Fibroblast of the conjunctiva (primary cell): ENCODE data around the gene PON1.

Experiments used
- DNase-seq: peaks from one replicate; pipeline ENCODE4 v3.0.0-alpha.2; 2010; ENCODE audit warnings: low read depth

PON1 gene

DNA sequence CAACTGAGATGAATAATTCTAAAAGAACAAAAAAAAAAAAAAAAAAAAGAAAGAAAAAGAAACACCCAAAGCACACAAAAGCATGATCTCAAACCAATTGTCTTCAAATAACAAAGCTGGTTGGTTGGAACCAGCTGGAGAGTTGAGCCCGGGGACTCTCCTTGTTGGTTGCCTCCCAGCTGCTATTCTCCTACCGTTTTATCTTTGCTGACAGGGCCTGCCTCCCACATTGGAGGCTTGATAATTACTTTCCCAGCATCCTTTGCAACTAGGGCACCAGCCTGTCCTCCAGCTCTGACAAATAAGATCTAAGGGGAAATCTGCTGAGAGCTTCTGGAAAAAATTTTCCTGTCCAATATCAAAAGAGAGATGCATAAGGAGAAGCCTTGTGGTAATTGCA, 6.8 kb downstream of the PON1 start:
- DNase-seq = no peak

DNA sequence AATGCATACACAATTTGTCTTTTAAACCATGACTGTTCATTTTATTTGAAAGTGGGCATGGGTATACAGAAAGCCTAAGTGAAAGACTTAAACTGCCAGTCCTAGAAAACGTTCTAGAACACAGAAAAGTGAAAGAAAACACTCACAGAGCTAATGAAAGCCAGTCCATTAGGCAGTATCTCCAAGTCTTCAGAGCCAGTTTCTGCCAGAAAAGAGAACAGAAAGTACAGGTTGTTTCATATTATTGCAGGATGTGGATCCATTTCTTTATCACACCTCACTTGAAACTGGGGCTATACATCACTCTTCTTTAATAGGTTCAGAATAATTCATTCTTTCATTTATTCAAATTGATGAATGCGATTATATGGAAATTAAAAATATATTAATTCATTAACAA, 7.7 kb downstream of the PON1 start:
- no peak for DNase-seq

DNA sequence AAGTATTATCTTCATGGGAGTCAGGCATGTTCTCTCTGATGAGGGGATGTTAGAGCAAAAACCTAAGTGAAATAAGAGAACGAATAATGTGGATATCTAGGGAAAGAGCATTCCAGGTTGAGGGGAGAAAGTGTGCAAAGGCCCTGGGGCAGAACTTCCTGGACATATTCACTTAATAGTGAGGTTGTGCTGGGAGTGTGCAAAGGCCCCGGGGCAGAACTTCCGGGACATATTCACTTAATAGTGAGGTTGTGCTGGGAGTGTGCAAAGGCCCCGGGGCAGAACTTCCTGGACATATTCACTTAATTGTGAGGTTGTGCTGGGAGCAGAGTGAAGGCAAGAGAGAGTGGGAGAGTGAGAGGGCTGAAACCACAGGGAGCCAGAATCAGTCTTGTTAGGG, 11.8 kb downstream of the PON1 start:
- no peak for DNase-seq

DNA sequence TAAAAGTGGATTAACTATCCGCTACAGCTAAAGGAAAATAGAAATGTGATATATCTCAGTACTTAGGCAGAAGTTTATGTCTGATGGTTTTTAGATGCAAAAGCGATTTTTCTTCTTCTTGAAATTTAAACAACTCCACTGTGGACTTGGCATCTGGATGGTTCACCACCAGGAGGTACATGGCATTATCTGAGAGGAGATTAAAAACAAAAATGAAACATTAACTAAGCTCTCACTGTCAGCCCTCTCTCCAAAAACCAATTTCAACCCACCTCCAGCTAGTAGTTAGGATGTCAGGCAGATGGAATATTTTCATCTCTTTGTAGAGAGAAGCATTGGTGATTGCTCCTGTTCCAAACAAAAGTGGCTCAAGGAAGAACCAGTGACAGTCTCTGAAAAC, 12.9 kb downstream of the PON1 start:
- no peak for DNase-seq

DNA sequence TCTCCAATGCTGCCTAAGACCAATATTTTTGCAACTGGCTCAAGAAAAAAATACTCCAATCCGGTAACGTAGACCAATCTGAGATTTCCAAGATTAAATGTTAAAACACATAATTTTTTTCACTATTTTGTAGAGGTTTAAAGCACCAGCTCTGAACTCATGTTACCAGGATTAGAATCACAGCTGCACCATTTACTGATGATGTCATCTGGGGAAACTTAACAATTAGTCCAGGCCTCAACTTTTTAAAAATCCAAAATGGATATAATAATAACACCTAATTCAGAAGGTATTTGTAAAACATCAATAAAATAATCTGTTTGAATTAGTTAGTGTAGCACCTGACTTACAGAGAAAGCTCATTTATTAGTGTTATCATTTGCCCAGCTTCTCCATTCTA, 14.4 kb downstream of the PON1 start:
- DNase-seq = no peak

DNA sequence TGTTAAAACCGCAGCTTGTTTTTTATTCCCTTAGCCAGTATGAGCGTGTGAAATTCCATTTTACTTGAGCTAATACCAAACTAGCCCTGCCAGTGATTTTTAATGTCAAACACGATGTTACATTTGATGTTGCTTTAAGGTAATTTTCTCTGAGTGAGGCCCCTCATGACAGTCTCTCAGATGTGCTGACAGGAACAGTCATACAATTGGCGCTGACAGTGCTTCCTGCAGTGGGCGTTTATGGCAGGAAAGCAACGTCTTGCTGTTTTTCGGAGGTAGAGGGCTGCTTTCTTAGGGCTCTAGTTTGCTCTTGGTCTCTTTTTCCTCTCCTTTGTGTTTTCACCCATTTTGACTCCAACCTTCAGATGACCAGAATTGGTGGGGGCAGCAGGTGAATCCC, 19.3 kb downstream of the PON1 start:
- no peak for DNase-seq

GRCh38 chr7:95303013-95303905, 21.1 kb downstream of the PON1 start:
- DNase-seq = no peak

DNA sequence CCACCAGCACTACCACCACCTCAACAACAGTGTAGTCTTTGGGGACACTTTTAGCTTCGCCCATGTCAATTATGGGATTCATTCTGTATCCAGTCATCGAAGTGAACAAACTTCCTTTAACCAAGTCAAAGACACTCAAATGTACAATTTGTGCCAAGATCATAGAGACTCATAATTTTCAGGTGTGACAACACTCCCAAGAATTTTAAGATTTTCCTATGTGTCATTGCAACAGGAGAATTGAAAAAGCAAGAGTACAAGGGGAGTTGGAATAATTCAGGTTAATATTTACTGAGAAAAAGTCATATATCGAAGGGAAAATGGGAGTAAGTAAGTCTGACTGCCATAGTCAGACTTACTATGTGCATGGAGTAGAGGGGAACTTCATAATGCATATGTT, 26.2 kb downstream of the PON1 start:
- no peak for DNase-seq

- DNase-seq = no peak
Observed at GRCh38 chr7:95297041-95297440, 27.3 kb downstream of the PON1 start.

GRCh38 chr7:95296456-95296855, 27.9 kb downstream of the PON1 start:
- no peak for DNase-seq

- no peak for DNase-seq
Observed at GRCh38 chr7:95295397-95295796, 28.9 kb downstream of the PON1 start.

GRCh38 chr7:95290166-95290830, 34.0 kb downstream of the PON1 start:
- DNase-seq = no peak

- DNase-seq = no peak
Observed at GRCh38 chr7:95286096-95286495, 38.2 kb downstream of the PON1 start.

- DNase-seq = no peak
Observed at GRCh38 chr7:95279417-95279816, 44.9 kb downstream of the PON1 start.

DNA sequence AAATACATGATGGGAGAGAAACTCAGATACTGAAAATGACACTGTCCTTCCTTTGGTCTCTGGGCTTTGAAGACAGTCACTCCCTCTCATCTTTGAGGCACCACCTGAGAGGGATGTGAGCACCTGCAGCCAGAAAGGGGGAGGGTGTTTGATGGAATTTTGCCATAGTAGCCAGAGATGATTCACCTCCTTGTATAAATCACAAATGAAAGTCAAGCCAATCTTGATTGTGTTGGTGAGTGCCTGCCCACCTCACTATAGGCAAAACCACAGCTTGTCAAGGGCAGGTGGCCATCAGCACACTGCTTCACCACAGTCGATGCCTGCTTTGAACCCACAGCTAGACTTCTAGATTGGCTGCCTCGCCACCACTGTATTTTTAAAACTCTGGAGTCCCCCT, 48.2 kb downstream of the PON1 start:
- DNase-seq = no peak

DNA sequence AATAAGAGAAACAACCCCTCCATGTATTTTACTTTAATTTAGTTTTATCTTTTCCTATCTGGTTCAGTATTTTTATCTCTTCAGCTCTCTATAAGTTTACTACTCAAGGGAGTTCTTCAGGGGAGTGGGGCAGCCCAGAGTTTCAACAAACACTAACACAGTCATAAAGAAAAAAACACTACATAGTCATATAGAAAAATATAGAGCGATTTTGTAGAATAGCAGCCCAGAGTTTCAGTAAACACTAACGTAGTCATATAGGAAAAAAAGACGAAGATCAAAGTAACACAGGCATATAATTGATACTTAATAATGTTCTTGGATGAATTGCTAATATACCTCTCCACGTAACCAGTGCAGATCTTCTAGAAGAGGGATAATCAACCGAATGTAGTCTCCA, 54.7 kb downstream of the PON1 start:
- no peak for DNase-seq

DNA sequence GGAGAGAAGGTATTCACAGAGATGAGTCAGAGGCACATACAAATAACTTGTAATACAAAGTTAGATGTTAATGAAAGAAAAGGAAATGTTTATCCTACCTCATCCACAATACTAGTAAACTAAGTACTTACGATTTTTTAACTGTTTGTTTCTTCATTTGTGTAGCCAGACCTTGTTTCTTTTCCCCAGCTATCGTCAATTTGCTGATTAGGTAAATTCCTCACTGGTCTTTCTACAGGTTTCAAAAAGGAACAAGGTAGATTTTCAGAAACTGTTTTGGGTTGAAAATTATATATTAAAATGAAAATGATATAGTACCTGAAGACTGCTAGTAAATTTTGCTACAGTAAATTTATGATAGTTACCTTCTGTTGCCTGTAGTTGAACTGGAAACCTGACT, 56.6 kb downstream of the PON1 start:
- no peak for DNase-seq

- DNase-seq = no peak
Observed at GRCh38 chr7:95265634-95266033, 58.7 kb downstream of the PON1 start.

GRCh38 chr7:95264363-95264891, 59.9 kb downstream of the PON1 start:
- peak; percentile 45 for DNase-seq

- no peak for DNase-seq
Observed at GRCh38 chr7:95263785-95264362, 60.5 kb downstream of the PON1 start.

- no peak for DNase-seq
Observed at GRCh38 chr7:95262875-95263274, 61.5 kb downstream of the PON1 start.

GRCh38 chr7:95261895-95262415, 62.4 kb downstream of the PON1 start:
- no peak for DNase-seq

DNA sequence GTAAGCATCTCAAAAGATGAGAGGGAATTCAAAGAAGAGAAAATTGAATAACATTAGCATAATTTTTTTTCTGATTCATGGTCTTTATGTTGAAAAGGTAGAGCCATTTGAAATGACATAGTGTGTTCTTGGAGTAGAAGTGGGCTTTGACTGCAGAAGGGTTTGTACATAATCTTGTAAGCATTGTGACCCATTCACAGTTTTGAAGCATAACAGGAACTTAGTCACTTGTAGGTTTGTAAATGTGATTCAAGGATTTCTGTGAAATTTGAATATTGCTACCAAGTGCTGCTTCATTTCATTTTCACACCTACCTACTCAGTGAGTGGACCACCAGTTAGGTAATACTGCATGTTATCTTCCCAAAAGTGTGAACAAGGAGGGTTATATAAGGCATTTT, 68.6 kb downstream of the PON1 start:
- DNase-seq = no peak
